DMS53 treated with DMSO at 0.1 percent for 48 hours (cell line): ENCODE measurements around the gene MDGA2.
"Not testable (repeated sequence)": the region's sequence is repeated elsewhere in the genome, so short reads cannot be mapped to it uniquely, and the experiment has no call there.

Source experiments
- DNase-seq: peaks from one replicate; lab custom pipeline; 2025; ENCODE audit not compliant: unreplicated experiment; lab: John Stamatoyannopoulos, UW

Gene MDGA2

GRCh38 chr14:47246367-47246766, 429.0 kb downstream of the MDGA2 start:
- DNase-seq: no peak

- not testable (repeated sequence) for DNase-seq
Measured at GRCh38 chr14:47242579-47242978, 432.8 kb downstream of the MDGA2 start.

GRCh38 chr14:47240748-47241437, 434.5 kb downstream of the MDGA2 start:
- DNase-seq: no peak

- DNase-seq: no peak
Measured at GRCh38 chr14:47235619-47236018, 439.8 kb downstream of the MDGA2 start.

GRCh38 chr14:47226877-47227520, 448.4 kb downstream of the MDGA2 start:
- no peak for DNase-seq

GRCh38 chr14:47223656-47224055, 451.7 kb downstream of the MDGA2 start:
- no peak for DNase-seq

- no peak for DNase-seq
Measured at GRCh38 chr14:47220096-47220495, 455.3 kb downstream of the MDGA2 start.

- DNase-seq: no peak
Measured at GRCh38 chr14:47211263-47211662, 464.1 kb downstream of the MDGA2 start.

- DNase-seq: no peak
Measured at GRCh38 chr14:47210099-47210498, 465.3 kb downstream of the MDGA2 start.

GRCh38 chr14:47208434-47208833, 467.0 kb downstream of the MDGA2 start:
- DNase-seq: no peak

- DNase-seq: no peak
Measured at GRCh38 chr14:47207617-47208016, 467.8 kb downstream of the MDGA2 start.

GRCh38 chr14:47200740-47201139, 474.7 kb downstream of the MDGA2 start:
- DNase-seq: no peak

GRCh38 chr14:47195582-47195981, 479.8 kb downstream of the MDGA2 start:
- DNase-seq: no peak

GRCh38 chr14:47194055-47194454, 481.4 kb downstream of the MDGA2 start:
- DNase-seq: no peak

GRCh38 chr14:47192203-47192602, 483.2 kb downstream of the MDGA2 start:
- DNase-seq: not testable (repeated sequence)

- DNase-seq: no peak
Measured at GRCh38 chr14:47191700-47192099, 483.7 kb downstream of the MDGA2 start.

GRCh38 chr14:47189911-47190484, 485.4 kb downstream of the MDGA2 start:
- DNase-seq: no peak

- DNase-seq: no peak
Measured at GRCh38 chr14:47186486-47186885, 488.9 kb downstream of the MDGA2 start.

- DNase-seq: no peak
Measured at GRCh38 chr14:47179906-47180305, 495.5 kb downstream of the MDGA2 start.

- DNase-seq: not testable (repeated sequence)
Measured at GRCh38 chr14:47171896-47172295, 503.5 kb downstream of the MDGA2 start.

GRCh38 chr14:47167402-47167801, 508.0 kb downstream of the MDGA2 start:
- DNase-seq: no peak

GRCh38 chr14:47155395-47155794, 520.0 kb downstream of the MDGA2 start:
- no peak for DNase-seq
